Gastrocnemius medialis (tissue), 4 donors: ENCODE results near the gene CUL9. TPM values are rescaled to one million over a fixed set of nuclear protein-coding genes. Genes with fewer than 3 reads are reported as not detected.

Source experiments
- ATAC-seq, 2 donors: fragments of 150-250 bp; one replicate each; pipeline ENCODE4 v1.9.1; 2016
- DNase-seq, 2 donors: peaks; one replicate each; pipeline ENCODE4 v3.0.0-alpha.2; 2019
- H3K27ac ChIP-seq, 4 donors: fragments of 200-600 bp; sonication (generic); 1 replicate in 1 of 4; 2 replicates in 3 of 4; pipeline ENCODE4 v1.5.1; 2016 to 2018; ENCODE audit warnings: mild to moderate bottlenecking in 2 of 4, moderate library complexity in 1 of 4
- H3K27me3 ChIP-seq, 3 donors: fragments of 200-600 bp; sonication (generic) in 2 of 3; 1 replicate in 1 of 3; 2 replicates in 2 of 3; pipeline versions ENCODE4 v1.5.1 to v1.6.0; 2016 to 2019; ENCODE audit warnings: mild to moderate bottlenecking in 1 of 3, moderate library complexity in 1 of 3
- H3K36me3 ChIP-seq, 2 donors: fragments of 200-600 bp; sonication (generic) in 1 of 2; one replicate each; pipeline ENCODE4 v1.5.1; 2017 to 2018
- H3K4me1 ChIP-seq, 2 donors: fragments of 200-600 bp; sonication (generic) in 1 of 2; one replicate each; pipeline ENCODE4 v1.5.1; 2016 to 2017; ENCODE audit warnings: mild to moderate bottlenecking in 2 of 2
- H3K4me3 ChIP-seq, 4 donors: fragments of 200-600 bp; sonication (generic) in 3 of 4; 1 replicate in 1 of 4; 2 replicates in 3 of 4; pipeline ENCODE4 v1.5.1; 2016 to 2019; ENCODE audit warnings: mild to moderate bottlenecking in 2 of 4
- H3K9me3 ChIP-seq, 3 donors: fragments of 200-600 bp; sonication (generic) in 2 of 3; 1 replicate in 1 of 3; 2 replicates in 2 of 3; pipeline ENCODE4 v1.5.1; 2016 to 2019
- CTCF ChIP-seq, 5 experiments: fragments of 450-650 bp in 3 of 5; fragments of 200-600 bp in 2 of 5; sonication (generic) in 2 of 5; IDR thresholded peaks in 4 of 5; conservative IDR thresholded peaks in 1 of 5; 1 replicate in 4 of 5; 2 replicates in 1 of 5; pipeline ENCODE4 v1.5.1; 2016 to 2019; ENCODE audit warnings: antibody characterized with exemption in 5 of 5, mild to moderate bottlenecking in 3 of 5, moderate library complexity in 3 of 5
- POLR2A ChIP-seq, 2 donors: fragments of 450-650 bp; IDR thresholded peaks; one replicate each; pipeline ENCODE4 v1.6.1; 2017; ENCODE audit warnings: antibody characterized with exemption in 2 of 2, mild to moderate bottlenecking in 2 of 2, moderate library complexity in 2 of 2
- in situ Hi-C, 4 donors: fragments of 200-750 bp; cut with MboI; loops; one replicate each; pipeline versions ENCODE4 v1.15.0 to v1.8.0; 2017; ENCODE audit warnings: low sequenced_read_pairs in 4 of 4
- intact Hi-C: fragments of 100-400 bp; cut with DNase I; formaldehyde crosslinking; loops from one replicate; pipeline ENCODE4 v1.15.1; 2023; ENCODE audit warnings: low total_unique reads
- total RNA-seq, 4 donors: library from RNA; depleted of rRNA; stranded (reverse); fragments of >200 nt; gene quantifications; one replicate each; pipeline versions ENCODE4 v1.1.0 to v1.2.3, GENCODE V29; 2016

Gene CUL9
- total RNA-seq, 4 donors from 2014 or later = 5.3 to 20.1 (median 7.1) TPM

GRCh38 chr6:43228951-43229802 is 47.2 kb downstream of the CUL9 start, which contains the start of gene DNPH1:
TSS of gene DNPH1 (minus strand) at chr6:43229481. CDS start at chr6:43229456, 25 bp downstream.
- no peaks in the 10 kb centered on the region for H3K9me3 ChIP-seq
- H3K4me3 ChIP-seq = peak within 1 kb of the TSS; percentile 57 to 74 (median 65)
- TF ChIP-seq POLR2A (IDR thresholded peaks at IDR 0.05) (no peak), CTCF (IDR thresholded peaks at IDR 0.05 in 4 of 5, conservative IDR thresholded peaks at IDR 0.05 in 1 of 5) (peak; percentile 67 to 94 (median 89))
- H3K4me1 ChIP-seq = peaks cover 4 to 6% of the 10 kb centered on the region in 2 donors
- intact Hi-C loops = loop anchor here (1.0 kb wide), 1 partner anchor 18 kb away; no protein-coding TSS in a partner anchor
- no peaks in the 10 kb centered on the region for H3K27me3 ChIP-seq
- H3K36me3 ChIP-seq = peaks cover 0 to 4% of the 10 kb centered on the region in 2 donors
- peak within 1 kb of the TSS; percentile 47 to 68 (median 60) for H3K27ac ChIP-seq
- ATAC-seq (peak; percentile 95 to 96), DNase-seq (peak; percentile 47 to 63)
- in situ Hi-C loops = loop anchor here in 1 of 4 donors (25.0 kb wide), 1 partner anchor 283 kb away; the partner anchor contains the start of genes LRRC73, POLR1C and YIPF3

- ATAC-seq (peak in 1 of 2 donors; percentile 4), DNase-seq (no peak)
- Histone ChIP-seq H3K27ac (peak overlapping the region in 1 of 4 donors; percentile 47), H3K4me3 (peak overlapping the region; percentile 57 to 74 (median 65)), H3K9me3 (no peaks in the 10 kb centered on the region), H3K36me3 (no peaks in the 10 kb centered on the region), H3K27me3 (no peaks in the 10 kb centered on the region), H3K4me1 (peaks cover 4 to 6% of the 10 kb centered on the region in 2 donors)
- in situ Hi-C loops = loop anchor here in 1 of 4 donors (25.0 kb wide), 1 partner anchor 282 kb away; the partner anchor contains the start of genes LRRC73, POLR1C and YIPF3
- intact Hi-C loops = loop anchor here (1.0 kb wide), 1 partner anchor 17 kb away; no protein-coding TSS in a partner anchor
- no peak for TF ChIP-seq POLR2A (IDR thresholded peaks at IDR 0.05)
- TF ChIP-seq CTCF (IDR thresholded peaks at IDR 0.05 in 4 of 5, conservative IDR thresholded peaks at IDR 0.05 in 1 of 5) = no peak
Measured at GRCh38 chr6:43229803-43230620, 48.0 kb downstream of the CUL9 start.

- Histone ChIP-seq H3K4me3 (no peak overlapping the region), H3K9me3 (no peaks in the 10 kb centered on the region), H3K27ac (no peak overlapping the region), H3K27me3 (no peaks in the 10 kb centered on the region), H3K4me1 (peaks cover 4 to 6% of the 10 kb centered on the region in 2 donors), H3K36me3 (no peaks in the 10 kb centered on the region)
- DNase-seq = no peak
- ATAC-seq = no peak
- intact Hi-C loops = no loop called here
- in situ Hi-C loops = loop anchor here in 1 of 4 donors (25.0 kb wide), 1 partner anchor 281 kb away; the partner anchor contains the start of genes LRRC73, POLR1C and YIPF3
- TF ChIP-seq CTCF (IDR thresholded peaks at IDR 0.05 in 4 of 5, conservative IDR thresholded peaks at IDR 0.05 in 1 of 5) = no peak
- TF ChIP-seq POLR2A (IDR thresholded peaks at IDR 0.05) = no peak
Measured at GRCh38 chr6:43231053-43231452, 49.1 kb downstream of the CUL9 start.

- intact Hi-C loops (no loop called here), in situ Hi-C loops (loop anchor here in 1 of 4 donors (25.0 kb wide), 1 partner anchor 280 kb away; the partner anchor contains the start of genes LRRC73, POLR1C and YIPF3)
- Histone ChIP-seq H3K27ac (no peak overlapping the region), H3K4me1 (peaks cover 4 to 6% of the 10 kb centered on the region in 2 donors), H3K4me3 (no peak overlapping the region), H3K27me3 (no peaks in the 10 kb centered on the region), H3K36me3 (no peaks in the 10 kb centered on the region), H3K9me3 (no peaks in the 10 kb centered on the region)
- ATAC-seq (no peak), DNase-seq (no peak)
- no peak for TF ChIP-seq POLR2A (IDR thresholded peaks at IDR 0.05)
- no peak for TF ChIP-seq CTCF (IDR thresholded peaks at IDR 0.05 in 4 of 5, conservative IDR thresholded peaks at IDR 0.05 in 1 of 5)
Measured at GRCh38 chr6:43231735-43232450, 49.9 kb downstream of the CUL9 start.
